ENCODE measurements around the gene ST7.

ST7 gene

GRCh38 chr7:117076426-117076943, 123.2 kb downstream of the ST7 start:
- no peak overlapping the region for H3K27ac ChIP-seq
- no peak for TF ChIP-seq ZFX (IDR thresholded peaks at IDR 0.05; ENCODE audit: borderline replicate concordance)
- no peak for TF ChIP-seq CTCF (IDR thresholded peaks at IDR 0.05)

- TF ChIP-seq CTCF (IDR thresholded peaks at IDR 0.05) (no peak), ZFX (IDR thresholded peaks at IDR 0.05; ENCODE audit: borderline replicate concordance) (no peak)
- H3K27ac ChIP-seq, result no peak overlapping the region
Observed at GRCh38 chr7:117077658-117078057, 124.4 kb downstream of the ST7 start.

- no peak for TF ChIP-seq CTCF (IDR thresholded peaks at IDR 0.05)
- no peak for TF ChIP-seq ZFX (IDR thresholded peaks at IDR 0.05; ENCODE audit: borderline replicate concordance)
- H3K27ac ChIP-seq, result no peak overlapping the region
Observed at GRCh38 chr7:117082647-117083046, 129.3 kb downstream of the ST7 start.

GRCh38 chr7:117083648-117084047, 130.3 kb downstream of the ST7 start:
- TF ChIP-seq CTCF (IDR thresholded peaks at IDR 0.05) (no peak), ZFX (IDR thresholded peaks at IDR 0.05; ENCODE audit: borderline replicate concordance) (no peak)
- no peak overlapping the region for H3K27ac ChIP-seq

- TF ChIP-seq CTCF (IDR thresholded peaks at IDR 0.05) (no peak), ZFX (IDR thresholded peaks at IDR 0.05; ENCODE audit: borderline replicate concordance) (no peak)
- no peak overlapping the region for H3K27ac ChIP-seq
Observed at GRCh38 chr7:117084286-117084685, 131.0 kb downstream of the ST7 start.

- TF ChIP-seq ZFX (IDR thresholded peaks at IDR 0.05; ENCODE audit: borderline replicate concordance) (no peak), CTCF (IDR thresholded peaks at IDR 0.05) (no peak)
- H3K27ac ChIP-seq, result no peak overlapping the region
Observed at GRCh38 chr7:117085275-117085674, 132.0 kb downstream of the ST7 start.

- H3K27ac ChIP-seq, result no peak overlapping the region
- TF ChIP-seq CTCF (IDR thresholded peaks at IDR 0.05) (no peak), ZFX (IDR thresholded peaks at IDR 0.05; ENCODE audit: borderline replicate concordance) (no peak)
Observed at GRCh38 chr7:117085769-117086463, 132.6 kb downstream of the ST7 start.

Measured in 22Rv1 (cell line).